IMR-90 (cell line): ENCODE measurements around the gene CHD3. TPM values are rescaled to one million over a fixed set of nuclear protein-coding genes. Genes with fewer than 3 reads are reported as not detected.
A peak's percentile ranks its signal among the peaks of the same experiment; 100 is the strongest.

Source experiments
- ATAC-seq: fragments of 200-7000 bp; cut with Tn5 transposase; 2 replicates; pipeline ENCODE4 v1.9.1; 2020; ENCODE audit warnings: low read depth, mild to moderate bottlenecking, moderate library complexity
- BruUV-seq: library from RNA; stranded (reverse); fragments of 400-500 nt; replicated peaks from 2 replicates; lab custom pipeline; 2021; lab: Mats Ljungman, UMichigan
- CTCF ChIA-PET: fragments of 300-600 bp; formaldehyde crosslinking; extraction: SDS; loops from one replicate; lab custom pipeline; 2021; ENCODE audit warnings: antibody characterized with exemption; lab: Yijun Ruan, JAX
- POLR2A ChIA-PET: fragments of 300-600 bp; sonication (Branson Sonifier 250); formaldehyde crosslinking; loops from one replicate; lab custom pipeline; 2022; ENCODE audit warnings: antibody characterized with exemption; ENCODE audit not compliant: unreplicated experiment; lab: Charles Lee
- DNase-seq: peaks from one replicate; pipeline ENCODE4 v3.0.0; 2013
- H2AFZ ChIP-seq: replicated peaks from 2 replicates; pipeline ENCODE3; 2013; ENCODE audit warnings: low read length, mild to moderate bottlenecking; ENCODE audit not compliant: poor library complexity
- H2AK5ac ChIP-seq: 2 replicates; pipeline ENCODE4 v1.6.1; 2013; ENCODE audit warnings: low read depth, low read length, inconsistent platforms
- H2AK9ac ChIP-seq: replicated peaks from 2 replicates; pipeline ENCODE3; 2013; ENCODE audit warnings: mild to moderate bottlenecking, low read depth, low read length, moderate library complexity; ENCODE audit not compliant: poor library complexity
- H2BK120ac ChIP-seq: 2 replicates; pipeline ENCODE4 v1.6.1; 2013; ENCODE audit warnings: low read depth, low read length, inconsistent platforms
- H2BK15ac ChIP-seq: 3 replicates; pipeline ENCODE4 v1.6.1; 2013; ENCODE audit warnings: low read depth, low read length, inconsistent platforms
- H2BK20ac ChIP-seq: 2 replicates; pipeline ENCODE4 v1.6.1; 2013; ENCODE audit warnings: low read depth, mild to moderate bottlenecking, inconsistent platforms, low read length, moderate library complexity
- H2BK5ac ChIP-seq: 2 replicates; pipeline ENCODE4 v1.6.1; 2013; ENCODE audit warnings: mild to moderate bottlenecking, low read depth, low read length, inconsistent platforms; ENCODE audit not compliant: poor library complexity, severe bottlenecking
- H3K14ac ChIP-seq: replicated peaks from 2 replicates; pipeline ENCODE4 v1.6.1; 2013; ENCODE audit warnings: low read depth, low read length, inconsistent platforms
- H3K18ac ChIP-seq: 2 replicates; pipeline ENCODE4 v1.6.1; 2013; ENCODE audit warnings: low read depth, low read length, control low read depth
- H3K23ac ChIP-seq: 2 replicates; pipeline ENCODE4 v1.6.1; 2013; ENCODE audit warnings: low read depth, low read length, inconsistent platforms
- H3K27ac ChIP-seq: 2 replicates; pipeline ENCODE4 v1.5.1; 2013; ENCODE audit warnings: mild to moderate bottlenecking, control low read depth, low read length; ENCODE audit not compliant: insufficient read depth
- H3K27me3 ChIP-seq: 2 replicates; pipeline ENCODE4 v1.6.1; 2013; ENCODE audit warnings: low read length; ENCODE audit not compliant: control insufficient read depth, insufficient read depth
- H3K36me3 ChIP-seq: 2 replicates; pipeline ENCODE4 v1.6.1; 2013; ENCODE audit warnings: low read length, mixed read lengths; ENCODE audit not compliant: control insufficient read depth, insufficient read depth
- H3K4ac ChIP-seq: 2 replicates; pipeline ENCODE4 v1.6.1; 2013; ENCODE audit warnings: low read depth, low read length, inconsistent platforms
- H3K4me1 ChIP-seq: 2 replicates; pipeline ENCODE4 v1.6.1; 2013; ENCODE audit warnings: low read length, mixed read lengths; ENCODE audit not compliant: control insufficient read depth, insufficient read depth
- H3K4me2 ChIP-seq: 2 replicates; pipeline ENCODE4 v1.6.1; 2013; ENCODE audit warnings: low read depth, mild to moderate bottlenecking, control low read depth, low read length, moderate library complexity
- H3K4me3 ChIP-seq: 2 replicates; pipeline ENCODE4 v1.5.1; 2013; ENCODE audit warnings: low read depth, mild to moderate bottlenecking, control low read depth, low read length, moderate library complexity; ENCODE audit not compliant: insufficient read depth
- H3K56ac ChIP-seq: 2 replicates; pipeline ENCODE4 v1.6.1; 2013; ENCODE audit warnings: low read length, inconsistent platforms; ENCODE audit not compliant: insufficient read depth; ENCODE audit errors: extremely low read depth
- H3K79me1 ChIP-seq, 2 experiments: 2 replicates each; pipeline ENCODE4 v1.6.1; 2013; ENCODE audit warnings: low read length in 2 of 2, inconsistent platforms in 1 of 2, low read depth in 1 of 2
- H3K9ac ChIP-seq: 2 replicates; pipeline ENCODE4 v1.6.1; 2013; ENCODE audit warnings: low read depth, low read length, control low read depth
- H3K9me1 ChIP-seq: 2 replicates; pipeline ENCODE4 v1.6.1; 2013; ENCODE audit warnings: low read length, inconsistent platforms; ENCODE audit not compliant: insufficient read depth
- H3K9me3 ChIP-seq: 2 replicates; pipeline ENCODE4 v1.6.1; 2013; ENCODE audit warnings: low read length; ENCODE audit not compliant: control insufficient read depth, insufficient read depth
- H4K20me1 ChIP-seq: 2 replicates; pipeline ENCODE4 v1.6.1; 2013; ENCODE audit warnings: low read length, inconsistent platforms; ENCODE audit not compliant: insufficient read depth
- H4K5ac ChIP-seq: 2 replicates; pipeline ENCODE4 v1.6.1; 2013; ENCODE audit warnings: mild to moderate bottlenecking, low read depth, low read length, control low read depth
- H4K8ac ChIP-seq, 2 experiments: 2 replicates each; pipeline ENCODE4 v1.6.1; 2013; ENCODE audit warnings: low read depth in 2 of 2, low read length in 2 of 2, control low read depth in 1 of 2, inconsistent platforms in 1 of 2
- H4K91ac ChIP-seq: 2 replicates; pipeline ENCODE4 v1.6.1; 2013; ENCODE audit warnings: low read depth, low read length, inconsistent platforms; ENCODE audit not compliant: insufficient read depth
- BHLHE40 ChIP-seq: fragments of 150-350 bp; IDR thresholded peaks from 2 replicates; pipeline ENCODE4 v1.6.1; 2016; ENCODE audit warnings: mild to moderate bottlenecking, low read depth, low read length
- CEBPB ChIP-seq: IDR thresholded peaks from 2 replicates; pipeline ENCODE4 v1.6.1; 2012; ENCODE audit warnings: low read depth, low read length, improper control_type of control experiment
- FOS ChIP-seq: fragments of 150-350 bp; IDR thresholded peaks from 2 replicates; pipeline ENCODE4 v1.6.1; 2016; ENCODE audit warnings: low read depth, low read length
- MAFK ChIP-seq: IDR thresholded peaks from 2 replicates; pipeline ENCODE4 v1.6.1; 2012; ENCODE audit warnings: low read depth, low read length, improper control_type of control experiment
- MAZ ChIP-seq: IDR thresholded peaks from 2 replicates; pipeline ENCODE4 v1.6.1; 2012; ENCODE audit warnings: low read depth, mild to moderate bottlenecking, low read length, improper control_type of control experiment, moderate library complexity, borderline replicate concordance
- MXI1 ChIP-seq: IDR thresholded peaks from 2 replicates; pipeline ENCODE4 v1.6.1; 2012; ENCODE audit warnings: low read depth, mild to moderate bottlenecking, low read length, moderate library complexity, borderline replicate concordance
- POLR2A ChIP-seq: IDR thresholded peaks from 2 replicates; pipeline ENCODE4 v1.6.1; 2012; ENCODE audit warnings: mild to moderate bottlenecking, low read depth, low read length
- RCOR1 ChIP-seq: IDR thresholded peaks from 2 replicates; pipeline ENCODE4 v1.6.1; 2012; ENCODE audit warnings: mild to moderate bottlenecking, low read length, improper control_type of control experiment; ENCODE audit not compliant: insufficient replicate concordance
- RFX5 ChIP-seq: IDR thresholded peaks from 2 replicates; pipeline ENCODE4 v1.8.0; 2012; ENCODE audit warnings: low read depth, mild to moderate bottlenecking, low read length, moderate library complexity
- WGBS, 2 experiments: methylation state at CpG; one replicate each; pipeline versions ENCODE4 v1.1.5 to v1.1.7; 2013; ENCODE audit warnings: missing lambda C conversion rate in 2 of 2; ENCODE audit not compliant: insufficient read length in 1 of 2; ENCODE audit errors: extremely low coverage in 2 of 2; 5-methylcytosine and 5-hydroxymethylcytosine counted together
- dilution Hi-C: fragments of 300-500 bp; cut with HindIII; formaldehyde crosslinking; loops from one replicate; pipeline ENCODE4 v1.14.3; 2018; ENCODE audit warnings: low sequenced_read_pairs; ENCODE audit not compliant: unreplicated experiment
- in situ Hi-C: fragments of 300-500 bp; cut with MboI; formaldehyde crosslinking; loops from 3 replicates; pipeline ENCODE4 v1.14.3; 2019; ENCODE audit warnings: low sequenced_read_pairs, inconsistent platforms, mixed read lengths
- intact Hi-C: fragments of 100-400 bp; cut with micrococcal nuclease; formaldehyde crosslinking; loops from 2 replicates; pipeline ENCODE4 v1.10.0; 2022
- polyA plus RNA-seq, 3 experiments: library from polyadenylated mRNA; depleted of rRNA; stranded (reverse); fragments of >200 nt; gene quantifications; 2 replicates each; pipeline ENCODE4 v1.2.3, GENCODE V29; 2012; ENCODE audit warnings: low replicate concordance in 1 of 3
- total RNA-seq: library from RNA; depleted of rRNA; stranded (reverse); fragments of >200 nt; gene quantifications from 2 replicates; pipeline ENCODE4 v1.2.3, GENCODE V29; 2012
- TF ChIP-seq, protein P1 (sequence below): fragments of 150-350 bp; IDR thresholded peaks from 2 replicates; pipeline ENCODE4 v1.6.1; 2016; ENCODE audit warnings: low read depth, mild to moderate bottlenecking, low read length, moderate library complexity, borderline replicate concordance
- TF ChIP-seq, protein P2 (sequence below): conservative IDR thresholded peaks from 2 replicates; pipeline ENCODE4 v1.5.1; 2012; ENCODE audit warnings: mild to moderate bottlenecking, low read depth, low read length, improper control_type of control experiment

CHD3 gene
- total and polyA plus RNA-seq, 2 of the 4 experiments (the other 2 are of a cell fraction): 65.4 to 78.1 TPM

DNA sequence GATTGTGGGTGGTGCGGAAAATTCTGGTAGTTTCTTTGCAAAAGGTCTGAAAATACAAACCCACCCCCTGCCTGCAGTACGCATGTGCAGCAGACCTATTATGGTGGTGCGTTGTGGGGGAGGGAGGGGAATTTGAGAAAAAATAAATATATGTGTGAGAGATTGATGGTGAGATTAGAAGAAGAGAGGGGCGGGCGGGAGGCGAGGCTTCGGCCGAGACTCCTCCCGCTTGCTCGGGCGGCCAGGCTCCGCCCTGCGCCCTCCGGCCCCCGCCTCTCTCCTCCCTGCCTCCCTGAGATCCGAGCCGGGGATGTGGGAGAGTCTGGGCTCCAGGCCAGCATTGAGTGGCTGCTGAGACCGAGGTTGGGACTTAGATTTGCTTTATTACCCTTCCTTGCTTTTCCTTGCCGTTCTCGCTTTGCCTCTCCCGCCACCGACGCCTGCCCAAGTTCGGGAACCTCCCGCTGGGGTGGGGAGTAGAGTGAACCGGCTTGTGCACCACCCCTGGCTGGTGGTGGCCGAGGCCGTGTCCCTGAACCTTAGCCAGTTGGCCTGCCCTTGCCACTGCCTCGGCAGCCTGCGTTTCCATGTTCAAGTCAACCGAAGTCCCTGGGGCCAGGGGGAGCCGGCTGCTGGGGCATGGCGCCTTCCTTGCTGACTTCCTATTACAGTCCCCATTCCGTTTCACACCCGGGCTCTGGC, 956 bp upstream of the CHD3 start:
- H2AK5ac ChIP-seq: peak overlapping the region; percentile 94
- H2BK5ac ChIP-seq: peak overlapping the region; percentile 98
- H3K4me3 ChIP-seq: peak overlapping the region; percentile 46
- intact Hi-C loops: loop anchor here (2.0 kb wide), 1 partner anchor 25 kb away; no protein-coding TSS in a partner anchor
- peak overlapping the region; percentile 79 for H3K9ac ChIP-seq
- peak overlapping the region; percentile 99 for H3K4me2 ChIP-seq
- peak overlapping the region; percentile 55 for H3K18ac ChIP-seq
- H3K27me3 ChIP-seq: no peaks in the 10 kb centered on the region
- H3K79me1 ChIP-seq: peaks cover 7 to 65% of the 10 kb centered on the region in 2 experiments
- peak overlapping the region; percentile 97 for H2AK9ac ChIP-seq
- H3K36me3 ChIP-seq: peaks cover 17% of the 10 kb centered on the region
- POLR2A ChIA-PET: no interaction called here
- H4K5ac ChIP-seq: peak overlapping the region; percentile 51
- peak overlapping the region; percentile 88 for H2AFZ ChIP-seq
- peak overlapping the region; percentile 90 for H3K4ac ChIP-seq
- peak overlapping the region; percentile 85 for H2BK120ac ChIP-seq
- peak overlapping the region; percentile 89 for H3K14ac ChIP-seq
- H4K91ac ChIP-seq: peak overlapping the region; percentile 93
- DNase-seq: peak; percentile 98
- ATAC-seq: peak; percentile 87
- H3K56ac ChIP-seq: peak overlapping the region; percentile 75
- peak overlapping the region; percentile 69 to 89; a peak in 3 of 4 replicates for H4K8ac ChIP-seq
- H3K9me1 ChIP-seq: peaks cover 9% of the 10 kb centered on the region
- peak overlapping the region; percentile 53; the same call in 1 of the 2 replicates for H2BK20ac ChIP-seq
- peak overlapping the region; percentile 88 for H3K23ac ChIP-seq
- BruUV-seq: no TSS peak
- in situ Hi-C loops: no loop called here
- CTCF ChIA-PET: no interaction called here
- WGBS, 2 experiments: no CpG with 5 or more reads among the region's 35 CpGs
- H3K27ac ChIP-seq: peak overlapping the region; percentile 100
- peak overlapping the region; percentile 32; the same call in 2 of the 3 replicates for H2BK15ac ChIP-seq
- H3K4me1 ChIP-seq: peaks cover 24% of the 10 kb centered on the region
- H3K9me3 ChIP-seq: no peaks in the 10 kb centered on the region
- peaks cover 14% of the 10 kb centered on the region for H4K20me1 ChIP-seq
- dilution Hi-C loops: no loop called here
- TF ChIP-seq MAFK: no peak
- peak; percentile 91 for TF ChIP-seq MAZ
- TF ChIP-seq BHLHE40: no peak
- no peak for TF ChIP-seq MXI1
- no peak for TF ChIP-seq RFX5
- TF ChIP-seq POLR2A: 0 out of 2 replicates have a peak, but pooled peaks have one; percentile 7
- TF ChIP-seq FOS: no peak
- no peak for TF ChIP-seq RCOR1
- TF ChIP-seq, protein P1, sequence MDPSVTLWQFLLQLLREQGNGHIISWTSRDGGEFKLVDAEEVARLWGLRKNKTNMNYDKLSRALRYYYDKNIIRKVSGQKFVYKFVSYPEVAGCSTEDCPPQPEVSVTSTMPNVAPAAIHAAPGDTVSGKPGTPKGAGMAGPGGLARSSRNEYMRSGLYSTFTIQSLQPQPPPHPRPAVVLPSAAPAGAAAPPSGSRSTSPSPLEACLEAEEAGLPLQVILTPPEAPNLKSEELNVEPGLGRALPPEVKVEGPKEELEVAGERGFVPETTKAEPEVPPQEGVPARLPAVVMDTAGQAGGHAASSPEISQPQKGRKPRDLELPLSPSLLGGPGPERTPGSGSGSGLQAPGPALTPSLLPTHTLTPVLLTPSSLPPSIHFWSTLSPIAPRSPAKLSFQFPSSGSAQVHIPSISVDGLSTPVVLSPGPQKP: no peak
- no peak for TF ChIP-seq CEBPB
- TF ChIP-seq, protein P2, sequence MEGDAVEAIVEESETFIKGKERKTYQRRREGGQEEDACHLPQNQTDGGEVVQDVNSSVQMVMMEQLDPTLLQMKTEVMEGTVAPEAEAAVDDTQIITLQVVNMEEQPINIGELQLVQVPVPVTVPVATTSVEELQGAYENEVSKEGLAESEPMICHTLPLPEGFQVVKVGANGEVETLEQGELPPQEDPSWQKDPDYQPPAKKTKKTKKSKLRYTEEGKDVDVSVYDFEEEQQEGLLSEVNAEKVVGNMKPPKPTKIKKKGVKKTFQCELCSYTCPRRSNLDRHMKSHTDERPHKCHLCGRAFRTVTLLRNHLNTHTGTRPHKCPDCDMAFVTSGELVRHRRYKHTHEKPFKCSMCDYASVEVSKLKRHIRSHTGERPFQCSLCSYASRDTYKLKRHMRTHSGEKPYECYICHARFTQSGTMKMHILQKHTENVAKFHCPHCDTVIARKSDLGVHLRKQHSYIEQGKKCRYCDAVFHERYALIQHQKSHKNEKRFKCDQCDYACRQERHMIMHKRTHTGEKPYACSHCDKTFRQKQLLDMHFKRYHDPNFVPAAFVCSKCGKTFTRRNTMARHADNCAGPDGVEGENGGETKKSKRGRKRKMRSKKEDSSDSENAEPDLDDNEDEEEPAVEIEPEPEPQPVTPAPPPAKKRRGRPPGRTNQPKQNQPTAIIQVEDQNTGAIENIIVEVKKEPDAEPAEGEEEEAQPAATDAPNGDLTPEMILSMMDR: no peak
